Brain pericyte (primary cell): ENCODE results near the gene LBX1.

Experiments used
- DNase-seq: peaks from one replicate; pipeline ENCODE4 v3.0.0-alpha.2; 2012; ENCODE audit warnings: low read depth, low spot score

Gene LBX1

GRCh38 chr10:101244321-101245050, 15.2 kb upstream of the LBX1 start:
- no peak for DNase-seq

- DNase-seq: no peak
Observed at GRCh38 chr10:101241840-101242707, 12.8 kb upstream of the LBX1 start.

- DNase-seq: no peak
Observed at GRCh38 chr10:101238732-101239105, 9.5 kb upstream of the LBX1 start.

GRCh38 chr10:101237982-101238731, 8.9 kb upstream of the LBX1 start:
- DNase-seq: no peak

GRCh38 chr10:101237081-101237981, 8.1 kb upstream of the LBX1 start:
- no peak for DNase-seq

GRCh38 chr10:101236376-101237080, 7.3 kb upstream of the LBX1 start:
- no peak for DNase-seq

GRCh38 chr10:101235766-101236165, 6.5 kb upstream of the LBX1 start:
- no peak for DNase-seq

- no peak for DNase-seq
Observed at GRCh38 chr10:101234333-101234732, 5.1 kb upstream of the LBX1 start.

- DNase-seq: no peak
Observed at GRCh38 chr10:101233863-101234262, 4.6 kb upstream of the LBX1 start.

- DNase-seq: no peak
Observed at GRCh38 chr10:101233443-101233842, 4.2 kb upstream of the LBX1 start.

GRCh38 chr10:101231912-101232689, 2.8 kb upstream of the LBX1 start:
- no peak for DNase-seq

- no peak for DNase-seq
Observed at GRCh38 chr10:101231092-101231491, 1.8 kb upstream of the LBX1 start.

- DNase-seq: no peak
Observed at GRCh38 chr10:101230183-101230917, 1.1 kb upstream of the LBX1 start.

GRCh38 chr10:101228966-101229265, 347 bp downstream of the LBX1 start:
- DNase-seq: no peak

GRCh38 chr10:101228153-101228965, 904 bp downstream of the LBX1 start:
- no peak for DNase-seq

GRCh38 chr10:101227429-101228152, 1.7 kb downstream of the LBX1 start:
- no peak for DNase-seq

GRCh38 chr10:101226491-101227428, 2.5 kb downstream of the LBX1 start:
- DNase-seq: no peak
